H1 (cell line): Measurements from ENCODE around the gene STK11IP. TPM values are rescaled to one million over a fixed set of nuclear protein-coding genes. Genes with fewer than 3 reads are reported as not detected.

Source experiments
- CBX8 ChIP-seq: fragments of 300-800, 300-1000 bp; sonication (generic); IDR thresholded peaks from 2 replicates; pipeline ENCODE4 v1.7.1; 2016; ENCODE audit warnings: low read depth, low read length, borderline replicate concordance
- CTCF ChIP-seq, 3 experiments: IDR thresholded peaks; 1 replicate in 2 of 3; 2 replicates in 1 of 3; pipeline versions ENCODE4 v1.5.1 to v1.6.1; 2011; ENCODE audit warnings: low read length in 3 of 3, mild to moderate bottlenecking in 3 of 3, inconsistent platforms in 2 of 3, low read depth in 1 of 3, moderate library complexity in 1 of 3; ENCODE audit not compliant: insufficient read depth in 1 of 3; ENCODE audit errors: control extremely low read depth in 1 of 3
- POLR2AphosphoS5 ChIP-seq: IDR thresholded peaks from 2 replicates; pipeline ENCODE4 v1.6.1; 2011; ENCODE audit warnings: low read depth, low read length
- SAP30 ChIP-seq: fragments of 300-600 bp; sonication (generic); IDR thresholded peaks from 2 replicates; pipeline ENCODE4 v1.7.1; 2012; ENCODE audit warnings: low read length, moderate library complexity, mild to moderate bottlenecking, inconsistent platforms; ENCODE audit not compliant: insufficient read depth, insufficient replicate concordance
- polyA plus RNA-seq, 7 experiments: library from polyadenylated mRNA; depleted of rRNA in 3 of 7; stranded (reverse) in 5 of 7; unstranded in 2 of 7; fragments of >200 nt in 5 of 7; fragments of 200-250 nt in 2 of 7; gene quantifications; 1 replicate in 5 of 7; 2 replicates in 1 of 7; 4 replicates in 1 of 7; pipeline versions ENCODE4 v1.2.1 to v1.2.3, GENCODE V29; 2011 to 2013; ENCODE audit warnings: missing spikeins in 2 of 7, mixed read lengths in 2 of 7
- total RNA-seq: library from RNA; stranded (reverse); fragmentation: NEBNext Ultra II Directional; extraction: Animal tissue kit (Norgen Biotek cat#: 25700); gene quantifications from 2 replicates; pipeline ENCODE4 v1.2.1, GENCODE V29; 2021

The STK11IP gene
- total and polyA plus RNA-seq, 2 of the 8 experiments (the other 6 are each of a cell fraction or from before 2014, with no cell fraction given): 18.5 to 29.6 TPM

- no peak for TF ChIP-seq CTCF (IDR thresholded peaks at IDR 0.05; ENCODE audit: control extremely low read depth in 1 of 3, insufficient read depth in 1 of 3, low read depth in 1 of 3, low read length in 3 of 3)
- no peak for TF ChIP-seq CBX8
- TF ChIP-seq SAP30: no peak
- TF ChIP-seq POLR2AphosphoS5: no peak
Measured at GRCh38 chr2:219615894-219616293, 18.2 kb downstream of the STK11IP start (continued).
